Large intestine (tissue), 3 donors: Measurements from ENCODE around the gene ADAMTS19. TPM values are rescaled to one million over a fixed set of nuclear protein-coding genes. Genes with fewer than 3 reads are reported as not detected.

Experiments
- DNase-seq, 2 donors: peaks; one replicate each; pipeline versions ENCODE4 v3.0.0 to v3.0.0-alpha.2; 2013
- H3K27ac ChIP-seq: one replicate; pipeline ENCODE4 v1.5.1; 2013; ENCODE audit warnings: low read length
- H3K27me3 ChIP-seq: 2 replicates; pipeline ENCODE4 v1.6.1; 2013; ENCODE audit warnings: low read length; ENCODE audit not compliant: control insufficient read depth, insufficient read depth
- H3K36me3 ChIP-seq: 2 replicates; pipeline ENCODE4 v1.6.1; 2013; ENCODE audit warnings: low read length; ENCODE audit not compliant: control insufficient read depth, insufficient read depth
- H3K4me1 ChIP-seq: one replicate; pipeline ENCODE4 v1.6.1; 2013; ENCODE audit warnings: low read length; ENCODE audit not compliant: control insufficient read depth, insufficient read depth
- H3K4me3 ChIP-seq: one replicate; pipeline ENCODE4 v1.5.1; 2013; ENCODE audit warnings: low read length
- H3K9me3 ChIP-seq: one replicate; pipeline ENCODE4 v1.6.1; 2013; ENCODE audit warnings: mild to moderate bottlenecking, low read depth, low read length, moderate library complexity; ENCODE audit not compliant: control insufficient read depth
- WGBS: methylation state at CpG from one replicate; pipeline ENCODE4 v1.1.5; 2013; ENCODE audit warnings: low lambda C conversion rate; ENCODE audit not compliant: insufficient coverage; 5-methylcytosine and 5-hydroxymethylcytosine counted together
- polyA plus RNA-seq: library from polyadenylated mRNA; unstranded; fragments of 120-200 nt; gene quantifications from one replicate; pipeline ENCODE4 v1.2.1, GENCODE V29; 2013

ADAMTS19 gene
- polyA plus RNA-seq, 1 donor: 4.8 TPM

- Histone ChIP-seq H3K4me1 (no peaks in the 10 kb centered on the region), H3K27me3 (no peaks in the 10 kb centered on the region), H3K9me3 (no peaks in the 10 kb centered on the region), H3K4me3 (no peak overlapping the region), H3K36me3 (no peaks in the 10 kb centered on the region), H3K27ac (no peak overlapping the region)
- DNase-seq: no peak
- WGBS: no CpG with 5 or more reads among the region's 2 CpGs
Measured at GRCh38 chr5:129781594-129781993, 321.5 kb downstream of the ADAMTS19 start.
